RPMI7951 (cell line): ENCODE results near the gene PLPPR2. TPM values are rescaled to one million over a fixed set of nuclear protein-coding genes. Genes with fewer than 3 reads are reported as not detected.
A peak's percentile ranks its signal among the peaks of the same experiment; 100 is the strongest.
"Not testable (repeated sequence)": the region's sequence is repeated elsewhere in the genome, so short reads cannot be mapped to it uniquely, and the experiment has no call there.

Experiments
- DNase-seq: peaks from one replicate; pipeline ENCODE4 v3.0.0-alpha.2; 2012; ENCODE audit warnings: low read depth
- total RNA-seq: library from RNA; depleted of rRNA; stranded (reverse); fragments of >200 nt; shearing (Covaris generic); gene quantifications from 2 replicates; pipeline ENCODE4 v1.2.3, GENCODE V29; 2014; rRNA removed

Gene PLPPR2
- total RNA-seq, 1 experiment from 2014 or later, result 14.1 TPM

DNA sequence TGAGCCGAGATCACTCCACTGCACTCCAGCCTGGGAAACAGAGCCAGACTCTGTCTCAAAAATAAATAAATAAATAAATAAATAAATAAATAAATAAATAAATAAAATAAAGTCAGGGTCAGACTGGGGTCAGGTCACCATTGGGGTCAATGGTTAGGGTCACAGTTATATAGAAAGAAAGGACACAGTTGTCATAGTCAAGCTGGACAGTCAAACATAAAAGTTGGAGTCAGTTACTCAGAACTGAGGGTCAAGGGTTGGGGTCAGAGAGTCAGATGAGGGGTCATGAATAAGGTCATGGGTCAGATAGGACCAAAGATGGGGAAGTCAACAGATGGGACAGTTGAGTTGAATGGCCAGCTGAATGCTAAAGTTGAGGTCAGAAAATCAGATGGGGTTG is 45.6 kb downstream of the PLPPR2 start:
- no peak for DNase-seq

DNA sequence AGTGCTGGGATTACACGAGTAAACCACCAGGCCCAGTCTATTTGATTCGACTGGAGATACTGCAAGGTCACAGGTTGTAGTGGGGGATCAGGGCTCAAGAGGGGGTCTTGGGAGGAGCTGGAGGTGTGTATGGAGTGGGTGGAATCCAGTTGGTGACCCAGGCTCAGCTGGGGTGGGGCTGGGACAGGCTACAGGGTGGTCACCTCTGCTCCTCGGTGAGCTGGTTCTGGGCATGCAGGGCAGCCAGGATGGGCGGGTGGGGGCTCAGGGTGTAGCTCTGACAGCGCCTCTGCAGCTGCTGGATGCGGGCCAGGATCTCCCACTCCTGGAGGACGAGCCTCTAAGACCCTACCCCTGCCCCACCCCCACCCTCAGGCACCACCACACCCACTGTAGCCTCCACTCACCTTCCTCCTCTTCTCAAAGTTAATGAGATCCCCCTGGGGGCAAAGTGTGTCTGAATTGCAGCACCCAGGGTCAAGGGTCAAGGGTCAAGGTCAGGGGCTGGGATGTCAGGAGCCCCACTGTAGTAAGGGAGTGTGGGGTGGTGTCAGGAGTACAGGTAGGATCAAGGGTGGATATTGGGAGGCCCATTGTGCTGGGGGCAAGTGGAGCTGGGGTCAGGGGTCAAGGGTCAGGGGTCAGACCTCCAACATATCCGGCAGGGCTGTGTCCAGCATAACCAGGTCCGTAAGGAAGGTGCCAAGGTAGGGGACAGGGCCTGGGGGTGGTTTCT is 46.7 kb downstream of the PLPPR2 start:
- no peak for DNase-seq

DNA sequence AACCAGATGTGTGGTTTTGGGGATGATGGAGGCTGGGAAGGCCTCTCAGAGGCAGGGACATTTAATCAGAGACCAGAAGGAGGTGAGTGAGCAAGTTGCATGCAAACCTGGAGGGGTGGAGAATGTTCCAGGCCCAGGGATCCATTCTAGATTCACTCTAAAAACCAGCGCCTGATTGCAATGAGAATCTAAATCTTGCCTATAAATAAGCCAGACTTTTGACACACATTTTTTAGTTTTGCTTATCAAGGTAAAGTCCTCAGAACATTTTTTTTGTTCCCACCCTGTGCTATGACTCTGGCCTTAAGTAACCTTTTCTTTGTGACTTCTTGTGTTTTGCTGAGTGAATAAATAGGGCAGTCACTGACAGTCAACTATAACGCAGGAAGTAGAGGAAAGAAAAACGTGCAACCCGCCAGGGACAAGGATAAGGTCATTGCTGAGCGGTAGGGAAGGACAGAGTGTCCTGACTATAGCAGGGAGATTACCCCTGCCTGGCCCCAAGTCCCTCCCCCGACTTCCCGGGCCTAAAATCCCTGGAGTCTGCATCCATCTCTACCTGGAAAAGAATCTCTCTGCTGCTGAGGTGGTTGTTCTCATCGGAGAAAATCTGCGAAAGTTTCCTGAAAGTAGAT is 49.5 kb downstream of the PLPPR2 start:
- no peak for DNase-seq

DNA sequence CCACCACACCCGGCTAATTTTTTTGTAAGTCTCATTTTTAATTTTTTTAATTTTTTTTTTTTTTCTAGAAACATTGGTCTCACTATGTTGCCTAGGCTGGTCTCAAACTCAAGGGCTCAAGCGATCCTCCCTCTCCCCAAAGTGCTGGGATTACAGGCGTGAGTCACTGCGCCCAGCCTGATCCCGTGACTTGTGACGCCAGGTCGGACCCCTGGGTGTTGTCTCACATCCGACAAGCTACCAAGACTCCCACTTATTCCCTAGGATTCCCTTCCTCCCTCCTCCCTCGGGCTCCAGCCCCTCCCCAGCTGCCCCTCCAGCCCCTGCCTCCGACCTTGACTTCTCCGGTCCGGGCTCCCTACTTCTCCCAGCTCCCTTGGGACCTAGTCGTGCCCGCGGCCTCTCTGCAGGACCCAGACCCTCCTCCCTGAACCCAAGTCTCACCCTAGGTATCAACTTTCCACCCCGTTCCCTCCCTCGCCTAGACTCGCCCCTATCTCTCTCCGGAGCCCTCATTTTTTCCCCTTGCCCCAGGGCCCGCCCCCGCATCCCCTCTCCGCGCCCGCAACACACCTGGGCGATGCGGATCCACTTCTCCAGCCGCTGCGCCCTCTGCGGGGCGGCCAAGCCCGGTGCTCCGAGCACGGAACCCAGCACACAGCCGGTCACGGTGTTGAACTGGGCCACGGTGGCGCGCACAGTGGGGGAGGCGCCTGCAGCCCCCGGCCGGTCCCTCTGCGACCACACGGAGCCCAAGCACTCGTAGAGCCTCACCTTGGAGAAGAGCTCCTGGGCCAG is 50.8 kb downstream of the PLPPR2 start:
- DNase-seq, result no peak

DNA sequence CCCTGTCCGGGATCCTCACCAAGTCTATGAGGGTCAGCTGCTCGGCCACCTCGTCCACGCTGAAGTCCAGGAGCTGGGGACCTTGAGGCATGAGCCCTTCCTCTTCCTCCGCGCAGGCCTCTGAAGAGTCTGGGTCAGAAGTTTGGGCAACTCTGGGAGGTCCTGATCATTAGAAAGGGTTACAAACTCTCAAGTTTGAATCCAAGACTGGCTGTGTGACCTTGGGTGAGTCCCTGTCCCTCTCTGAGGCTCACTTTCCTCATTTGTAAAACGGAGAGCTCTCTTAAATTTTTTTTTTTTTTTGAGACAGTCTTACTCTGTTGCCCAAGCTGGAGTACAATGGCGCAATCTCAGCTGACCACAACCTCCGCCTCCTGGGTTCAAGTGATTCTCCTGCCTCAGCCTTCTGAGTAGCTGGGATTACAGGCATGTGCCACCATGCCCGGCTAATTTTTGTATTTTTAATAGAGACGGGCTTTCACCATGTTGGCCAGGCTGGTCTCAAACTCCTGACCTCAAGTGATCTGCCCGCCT is 51.5 kb downstream of the PLPPR2 start:
- DNase-seq, result not testable (repeated sequence)

DNA sequence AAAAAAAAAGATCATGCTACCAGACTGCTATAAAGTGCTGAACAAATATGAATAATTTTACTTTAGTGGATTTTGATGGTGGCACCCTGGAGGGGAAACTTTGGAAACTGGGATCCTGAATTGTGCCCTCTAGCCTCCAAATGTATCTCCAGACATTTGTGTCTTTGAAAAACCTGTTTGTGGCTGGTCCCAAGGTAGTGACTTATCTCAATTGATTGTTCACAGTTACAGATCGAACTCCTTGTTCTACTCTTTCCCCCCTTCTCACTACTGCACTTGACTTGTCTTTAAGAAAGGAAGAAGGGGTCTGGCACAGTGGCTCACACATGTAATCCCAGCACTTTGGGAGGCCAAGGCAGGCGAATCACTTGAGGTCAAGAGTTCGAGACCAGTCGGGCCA is 53.4 kb downstream of the PLPPR2 start:
- no peak for DNase-seq

DNA sequence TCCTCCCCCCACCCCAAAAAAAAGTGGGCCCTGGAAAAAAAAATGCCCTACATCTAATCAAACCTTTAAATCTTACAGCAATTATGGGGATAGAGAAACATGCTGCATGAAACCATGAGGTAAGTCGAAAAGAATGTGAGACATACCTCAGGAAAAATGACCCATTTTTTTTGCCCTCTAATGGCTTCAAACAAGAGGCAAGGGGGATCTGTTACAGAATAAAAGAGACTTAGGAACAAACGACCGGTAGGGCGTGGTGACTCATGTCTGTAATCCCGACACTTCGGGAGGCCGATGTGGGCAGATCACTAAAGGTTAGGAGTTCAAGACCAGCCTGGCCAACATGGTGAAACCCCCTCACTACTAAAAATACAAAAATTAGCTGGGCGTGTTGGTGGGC is 55.5 kb downstream of the PLPPR2 start:
- DNase-seq, result peak; percentile 41

DNA sequence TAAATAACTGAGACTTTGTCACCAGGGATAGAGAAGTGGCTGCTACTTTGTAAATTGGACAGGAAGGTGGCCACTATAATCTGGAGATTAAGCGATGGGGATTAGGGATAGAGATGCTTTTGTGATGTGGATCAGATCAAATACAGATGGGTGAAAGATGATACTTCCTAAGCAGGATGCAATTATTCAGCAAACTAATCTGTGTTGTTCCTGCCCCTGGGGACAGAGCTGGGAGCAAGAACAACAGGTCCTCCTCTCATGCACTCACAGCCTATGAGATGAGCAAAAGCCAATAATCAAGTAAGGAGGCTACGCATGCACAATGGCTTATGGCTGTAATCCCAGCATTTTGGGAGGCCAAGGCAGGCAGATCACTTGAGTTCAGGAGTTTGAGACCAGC is 59.3 kb downstream of the PLPPR2 start:
- DNase-seq, result no peak

Other genes starting within 250 kb of the PLPPR2 start
- 57.7 and 85.1 TPM in 2 replicates for gene SPC24, start 199.7 kb upstream of the PLPPR2 start, total RNA-seq
- gene KANK2, start 157.9 kb upstream of the PLPPR2 start, total RNA-seq, result 88.9 and 115 TPM in 2 replicates
- gene ANGPTL8, start 115.8 kb upstream of the PLPPR2 start, total RNA-seq, result not detected in 2 replicates
- 2.5 and 3.2 TPM in 2 replicates for gene DOCK6, start 92.9 kb upstream of the PLPPR2 start, total RNA-seq
- not detected in 2 replicates for gene TSPAN16, start 59.3 kb upstream of the PLPPR2 start, total RNA-seq
- 6.2 and 7.5 TPM in 2 replicates for gene RAB3D, start 15.8 kb upstream of the PLPPR2 start, total RNA-seq
- 211 and 255 TPM in 2 replicates for gene TMEM205, start 9.2 kb upstream of the PLPPR2 start, total RNA-seq
- 4.3 and 4.8 TPM in 2 replicates for gene CCDC159, start 8.9 kb upstream of the PLPPR2 start, total RNA-seq
- gene SWSAP1, start 19.2 kb downstream of the PLPPR2 start, total RNA-seq, result 2.0 and 3.0 TPM in 2 replicates
- gene EPOR, start 28.9 kb downstream of the PLPPR2 start, total RNA-seq, result 21.2 and 22.9 TPM in 2 replicates
- gene RGL3, start 63.9 kb downstream of the PLPPR2 start, total RNA-seq, result 3.3 and 4.2 TPM in 2 replicates
- 2.3 and 3.1 TPM in 2 replicates for gene ODAD3, start 79.7 kb downstream of the PLPPR2 start, total RNA-seq
- gene PRKCSH, start 80.2 kb downstream of the PLPPR2 start, total RNA-seq, result 88.3 and 94.3 TPM in 2 replicates
- not detected in 2 replicates for gene ELAVL3, start 125.6 kb downstream of the PLPPR2 start, total RNA-seq
- gene ZNF653, start 150.4 kb downstream of the PLPPR2 start, total RNA-seq, result 5.9 and 6.0 TPM in 2 replicates
- gene ECSIT, start 173.7 kb downstream of the PLPPR2 start, total RNA-seq, result 47.9 and 51.2 TPM in 2 replicates
- gene CNN1, start 183.4 kb downstream of the PLPPR2 start, total RNA-seq, result 0.96 and 3.0 TPM in 2 replicates
- 62.6 and 108 TPM in 2 replicates for gene ELOF1, start 203.8 kb downstream of the PLPPR2 start, total RNA-seq
- 1.7 and 2.1 TPM in 2 replicates for gene ACP5, start 222.2 kb downstream of the PLPPR2 start, total RNA-seq
- 16.6 and 17.3 TPM in 2 replicates for gene ZNF627, start 242.1 kb downstream of the PLPPR2 start, total RNA-seq